Fibroblast of gingiva (primary cell): ENCODE results near the gene AGA.

Experiments
- DNase-seq: peaks from one replicate; pipeline ENCODE4 v3.0.0-alpha.2; 2011; ENCODE audit warnings: low read depth

The AGA gene

DNA sequence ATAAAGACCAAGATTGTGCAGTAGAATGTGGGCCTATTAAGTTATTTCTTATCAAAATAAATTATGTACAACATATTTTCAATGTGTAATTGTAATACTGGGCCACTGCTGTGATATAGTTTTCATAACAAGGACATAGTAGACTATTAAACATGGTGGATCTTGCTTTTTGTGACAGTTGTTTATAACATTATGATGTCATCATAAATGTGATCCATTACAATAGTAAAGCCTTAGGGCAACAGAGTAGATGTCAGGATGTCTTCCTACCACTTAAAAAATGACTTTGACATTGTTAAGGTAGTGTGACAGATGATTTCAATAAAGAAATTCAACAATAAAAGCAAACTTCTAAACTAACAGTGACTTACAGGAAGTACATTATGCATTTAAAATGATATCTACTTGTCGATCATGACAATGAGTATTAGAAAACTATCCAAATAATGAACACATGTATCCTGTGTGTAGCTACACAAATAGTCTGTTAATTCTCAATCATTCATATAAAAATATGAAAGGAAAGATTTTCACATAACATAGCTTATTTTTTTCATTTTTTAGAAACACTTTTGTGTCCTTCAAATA is 5.3 kb upstream of the AGA start:
- no peak for DNase-seq

DNA sequence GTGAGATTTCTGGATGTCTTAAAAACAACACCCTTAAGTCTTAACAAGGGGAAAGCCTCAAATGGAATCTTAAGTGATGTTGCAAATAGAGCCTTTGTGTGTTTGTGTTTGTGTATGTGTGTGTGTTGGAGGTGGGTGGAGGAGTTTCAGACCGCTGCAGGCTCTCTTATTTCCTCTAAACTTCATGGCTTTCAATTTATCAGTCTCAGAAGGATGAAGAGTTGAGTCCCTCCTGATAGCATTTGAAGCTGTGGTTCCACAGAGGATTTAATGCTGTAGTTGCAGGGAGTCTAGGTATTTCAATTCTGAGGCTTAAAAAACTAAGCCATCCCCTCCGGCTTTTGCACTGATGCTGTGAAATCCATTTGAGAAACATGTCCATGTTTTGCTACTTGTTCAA is 4.3 kb upstream of the AGA start:
- no peak for DNase-seq

DNA sequence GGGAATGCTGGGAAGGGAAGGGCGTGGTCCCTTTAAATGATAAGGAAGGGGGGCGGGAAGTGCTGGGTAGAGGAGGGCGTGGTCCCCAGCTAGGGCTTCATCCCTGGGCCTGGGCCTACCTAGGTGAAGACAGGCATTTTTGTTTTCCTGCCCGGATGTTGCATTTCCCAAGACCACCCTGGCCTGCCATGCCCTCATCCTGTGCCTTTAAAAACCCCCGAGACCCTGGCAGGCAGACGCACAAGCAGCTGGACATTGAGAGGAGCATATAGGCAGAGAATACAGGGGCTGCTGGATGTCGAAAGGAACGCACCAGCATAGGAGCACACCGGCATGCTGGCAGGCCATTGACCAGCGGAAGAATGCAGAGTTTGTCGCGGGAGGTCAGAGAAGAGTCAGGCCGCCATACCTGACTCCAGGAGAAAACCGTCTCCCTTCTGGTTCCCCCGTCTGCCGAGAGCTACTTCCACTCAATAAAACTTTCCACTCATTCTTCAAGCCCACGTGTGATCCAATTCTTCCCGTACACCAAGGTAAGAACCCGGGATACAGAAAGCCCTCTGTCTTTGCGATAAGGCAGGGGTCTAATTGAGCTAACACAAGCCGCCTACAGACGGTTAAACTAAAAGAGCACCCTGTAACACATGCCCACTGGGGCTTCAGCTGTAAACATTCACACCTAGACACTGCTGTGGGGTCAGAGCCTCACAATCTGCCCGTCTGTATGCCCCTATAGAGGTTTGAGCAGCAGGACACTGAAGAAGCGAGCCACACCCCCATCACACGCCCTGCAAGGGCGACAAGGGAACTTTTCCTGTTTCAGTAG is 2.9 kb upstream of the AGA start:
- no peak for DNase-seq

DNA sequence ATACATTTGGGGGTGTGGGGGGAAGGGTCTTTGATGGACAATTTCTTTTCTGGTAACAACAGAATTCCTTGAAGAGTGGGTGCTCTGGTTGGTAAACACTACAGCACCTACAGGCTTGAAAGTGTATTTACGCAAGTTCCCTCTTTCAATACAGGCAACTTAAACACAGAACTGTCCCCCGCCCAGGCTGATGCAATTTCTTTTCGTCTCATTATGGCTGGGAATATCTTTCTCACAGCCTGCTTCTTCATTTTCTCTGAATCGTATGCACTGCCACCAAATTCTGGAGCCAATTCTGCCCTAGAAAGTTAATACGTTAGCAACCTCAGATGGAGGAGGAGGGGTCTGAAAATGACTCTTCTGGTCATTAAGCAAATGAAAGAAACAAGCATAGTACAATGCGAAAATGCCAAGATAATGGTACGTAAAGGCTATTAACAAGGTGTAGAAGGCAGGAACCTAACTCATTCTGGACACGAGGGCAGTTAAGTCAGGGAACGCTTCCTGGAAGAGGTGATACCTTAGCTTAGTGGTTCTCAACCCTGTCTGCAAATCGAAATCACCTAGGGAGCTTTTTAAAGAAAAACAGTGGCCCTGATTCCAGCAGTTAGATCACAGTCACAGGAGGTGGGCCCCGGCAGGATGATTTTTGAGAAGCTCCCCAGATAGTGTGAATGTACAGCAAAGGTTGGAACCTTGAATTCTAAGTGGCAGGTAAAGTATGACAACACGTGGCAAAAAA is 1.0 kb downstream of the AGA start:
- DNase-seq, result peak; percentile 6

DNA sequence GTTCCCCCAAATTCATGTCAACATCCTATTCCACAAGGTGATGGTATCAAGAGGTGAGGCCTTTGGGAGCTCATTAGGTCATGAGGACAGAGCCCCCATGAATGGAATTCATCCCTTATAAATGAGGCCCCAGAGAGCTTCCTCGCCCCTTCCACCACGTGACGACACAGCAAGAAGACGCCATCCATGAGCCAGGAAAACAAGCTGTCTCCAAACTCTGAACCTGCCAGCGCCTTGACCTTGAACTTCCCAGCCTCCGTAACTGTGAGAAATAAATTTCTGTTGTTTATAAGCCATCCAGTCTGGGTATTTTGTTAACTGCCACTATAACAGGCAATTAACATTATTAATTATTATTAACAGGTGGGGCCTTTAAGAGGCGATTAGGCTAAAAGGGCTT is 5.8 kb downstream of the AGA start:
- no peak for DNase-seq

DNA sequence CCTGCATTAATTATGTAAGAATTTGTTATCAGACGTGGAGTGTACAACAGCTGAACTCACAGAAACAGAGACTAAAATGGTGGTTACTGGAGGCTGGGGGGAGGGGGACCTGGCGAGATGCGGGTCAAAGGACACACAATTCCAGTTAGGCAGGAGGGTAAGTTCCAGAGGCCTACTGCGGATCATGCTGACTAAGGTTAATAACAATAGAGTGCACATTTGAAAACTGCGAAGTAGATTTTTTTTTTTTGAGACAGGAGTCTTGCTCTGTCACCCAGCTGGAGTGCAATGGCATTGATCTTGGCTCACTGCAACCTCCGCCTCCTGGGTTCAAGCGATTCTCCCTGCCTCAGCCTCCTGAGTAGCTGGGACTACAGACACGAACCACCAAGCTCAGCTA is 7.6 kb downstream of the AGA start:
- no peak for DNase-seq

DNA sequence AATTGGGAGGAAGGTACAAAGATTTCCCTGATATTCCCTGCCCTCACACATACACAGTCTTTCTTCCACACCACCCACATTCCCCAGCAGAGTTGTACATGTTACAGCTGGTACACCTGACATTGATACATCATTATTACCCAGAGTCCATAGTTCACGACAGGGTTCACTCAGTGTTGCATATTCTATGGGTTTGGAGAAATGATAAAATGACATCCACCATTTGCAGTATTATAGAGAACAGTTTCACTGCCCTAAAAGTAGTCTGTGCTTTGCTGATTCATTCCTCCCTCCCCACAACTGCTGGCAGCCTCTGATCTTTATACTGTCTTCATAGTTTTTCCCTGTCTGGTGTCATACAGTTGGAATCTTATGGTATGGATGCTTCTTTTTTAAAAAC is 15.0 kb downstream of the AGA start:
- DNase-seq, result no peak

DNA sequence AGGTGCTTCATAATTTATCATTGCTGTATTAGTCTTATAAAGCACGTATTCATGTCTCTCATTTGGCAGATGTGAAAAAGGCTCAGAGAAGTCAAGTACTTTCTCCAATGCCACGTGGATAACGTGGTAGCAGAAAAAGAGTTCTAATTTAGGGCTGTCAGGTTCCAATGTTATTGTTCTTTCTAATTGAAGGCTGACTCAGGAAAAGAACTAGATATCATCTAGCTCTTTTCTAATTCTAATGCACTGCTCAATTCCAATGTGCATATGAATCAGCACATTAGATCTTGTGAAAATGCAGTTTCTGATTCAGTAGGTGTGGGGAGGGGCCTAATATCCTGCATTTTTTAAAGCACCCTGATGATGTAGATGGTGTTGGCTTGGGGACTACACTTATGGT is 22.8 kb downstream of the AGA start:
- no peak for DNase-seq

DNA sequence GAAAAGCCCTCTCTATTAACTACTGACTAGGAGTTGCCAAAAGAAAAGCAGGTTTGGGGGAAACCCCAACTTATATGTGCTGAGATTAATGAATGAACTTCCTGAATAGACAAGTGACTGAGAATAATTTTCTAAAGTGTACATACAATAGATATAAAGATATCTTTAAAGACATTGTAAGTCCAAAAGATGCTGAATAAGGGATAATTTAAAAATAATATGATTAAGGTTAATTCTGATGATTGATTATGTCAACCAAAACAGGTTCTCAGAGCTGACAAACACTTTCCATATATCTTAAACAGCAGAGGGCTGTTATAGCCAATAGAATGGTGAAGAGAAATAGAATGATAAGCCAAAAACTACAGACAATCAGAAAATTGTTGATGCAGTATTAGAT is 28.6 kb downstream of the AGA start:
- no peak for DNase-seq

DNA sequence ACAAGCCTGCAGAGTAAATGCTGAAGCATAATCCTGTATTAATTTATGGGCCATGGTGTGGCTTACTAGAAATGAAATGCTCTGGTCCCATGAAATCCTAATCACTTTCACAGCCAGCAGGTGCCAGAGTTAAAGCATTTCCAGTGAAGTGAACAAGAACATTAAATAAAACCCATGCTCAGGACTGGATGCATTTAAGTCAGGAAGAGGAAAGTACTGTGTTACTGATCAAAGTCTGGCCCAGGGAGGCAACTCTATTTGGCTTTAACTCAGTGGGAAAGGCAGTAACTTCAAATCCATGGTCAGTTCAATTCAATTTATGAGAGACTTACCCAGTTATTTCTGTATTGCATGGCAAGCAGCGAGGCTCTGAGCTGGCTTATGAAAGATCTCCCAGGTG is 29.2 kb downstream of the AGA start:
- no peak for DNase-seq

DNA sequence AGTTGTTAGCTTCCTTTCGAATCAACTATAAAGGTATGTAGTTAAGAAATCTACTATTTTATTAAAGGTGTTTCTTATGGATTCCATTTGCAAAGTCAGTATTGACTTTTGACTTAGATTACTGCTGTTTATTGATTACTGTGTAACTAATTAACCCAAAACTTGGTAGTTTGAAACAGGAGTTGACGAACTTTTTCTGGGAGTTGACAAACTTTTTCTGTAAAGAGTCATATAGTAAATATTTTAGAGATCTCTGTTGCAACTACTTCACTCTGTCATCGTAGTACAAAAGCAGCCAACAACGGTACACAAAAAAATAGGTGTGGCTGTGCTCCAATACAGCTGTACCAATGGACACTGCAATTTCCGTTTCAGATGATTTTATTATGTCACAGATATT is 30.2 kb downstream of the AGA start:
- no peak for DNase-seq

DNA sequence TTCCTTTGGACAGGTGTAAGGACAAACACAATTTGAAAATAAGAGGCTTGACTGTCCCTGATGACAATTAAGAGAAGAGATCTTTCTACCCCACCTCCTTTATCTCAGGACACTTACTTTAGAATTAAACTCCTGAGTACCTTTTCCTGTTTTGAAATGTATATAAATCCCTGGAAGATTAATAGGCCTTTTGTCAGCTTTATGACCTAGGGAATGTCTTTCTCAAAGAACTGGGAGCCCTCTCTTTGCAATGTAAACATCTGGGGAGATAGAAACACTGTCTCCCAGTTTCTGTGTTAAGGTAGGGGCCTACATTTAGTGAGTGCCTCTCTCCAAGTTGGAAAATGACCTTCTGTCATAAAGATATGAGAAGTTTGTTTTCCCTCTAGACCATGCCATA is 31.7 kb downstream of the AGA start:
- DNase-seq, result no peak

DNA sequence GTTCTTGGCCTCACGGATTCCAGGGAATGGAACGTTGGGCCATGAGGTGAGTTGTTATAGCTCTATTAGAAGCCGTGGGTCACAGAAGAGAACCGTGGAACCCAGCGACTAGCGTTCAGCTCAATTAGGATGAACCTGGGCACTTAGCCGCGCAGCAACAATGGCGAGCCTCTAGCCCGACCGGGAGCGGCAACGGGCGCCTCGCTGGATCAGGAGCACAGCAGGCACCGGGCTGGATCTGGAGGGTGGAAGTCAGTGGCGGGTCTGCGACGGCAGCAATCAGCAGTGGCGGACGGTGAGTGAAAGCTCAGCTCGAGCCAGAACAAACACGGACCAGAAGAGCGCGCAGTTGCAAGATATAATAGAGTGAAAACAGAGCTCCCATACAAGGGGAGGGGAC is 34.2 kb downstream of the AGA start:
- DNase-seq, result no peak

DNA sequence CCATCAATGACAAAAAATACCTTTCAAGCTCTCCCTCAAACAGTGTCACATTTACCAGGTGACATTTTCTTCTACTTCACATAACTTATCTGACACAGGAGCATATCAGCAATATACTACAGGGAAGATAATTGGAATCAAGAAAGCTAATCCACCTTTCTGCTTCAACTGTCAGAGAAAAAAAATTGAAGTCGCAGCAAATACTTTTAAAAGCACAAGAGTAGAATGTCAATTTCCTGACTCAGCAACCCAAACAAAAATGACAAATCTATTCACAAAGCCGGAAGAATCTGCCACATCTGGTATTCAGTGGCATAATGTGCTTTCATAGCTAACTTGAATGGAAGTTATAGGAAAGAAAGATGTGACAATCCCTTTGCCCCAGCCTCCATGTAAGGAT is 36.7 kb downstream of the AGA start:
- DNase-seq, result no peak

DNA sequence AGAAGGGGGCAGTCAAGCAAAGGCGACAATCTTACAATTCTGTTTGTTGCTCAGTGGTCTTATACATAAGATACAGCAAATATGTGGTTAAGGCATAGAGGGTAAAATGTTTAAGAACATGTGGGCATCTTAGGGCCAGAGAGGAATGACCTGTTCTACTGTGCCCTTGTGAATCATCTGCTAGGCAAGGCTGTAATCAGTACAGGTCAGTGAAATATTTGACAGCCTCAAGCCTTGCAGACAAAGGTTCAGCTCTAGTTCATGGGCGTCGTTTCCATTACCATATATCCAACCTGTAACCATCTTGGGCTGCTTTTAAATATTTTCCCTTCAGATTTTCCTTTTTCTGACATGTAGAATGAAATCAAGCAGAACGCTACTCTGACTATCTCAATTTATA is 37.3 kb downstream of the AGA start:
- DNase-seq, result no peak

DNA sequence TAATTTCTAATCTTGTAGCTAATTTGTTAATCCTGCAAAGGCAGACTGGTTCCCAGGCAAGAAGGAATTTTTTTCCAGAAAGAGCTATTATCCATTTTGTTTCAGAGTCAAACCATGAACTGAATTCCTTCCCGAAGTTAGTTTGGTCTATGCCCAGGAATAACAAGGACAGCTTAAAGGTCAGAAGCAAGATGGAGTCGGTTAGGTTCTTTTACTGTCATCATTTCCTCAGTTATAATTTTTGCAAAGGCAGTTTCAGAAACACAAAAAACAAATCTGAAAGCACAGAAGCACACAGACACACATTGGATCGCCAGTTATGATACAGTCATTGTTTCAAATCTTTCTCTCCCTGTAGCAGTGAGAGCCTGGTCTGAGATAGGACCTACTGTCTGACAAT is 37.9 kb downstream of the AGA start:
- no peak for DNase-seq

DNA sequence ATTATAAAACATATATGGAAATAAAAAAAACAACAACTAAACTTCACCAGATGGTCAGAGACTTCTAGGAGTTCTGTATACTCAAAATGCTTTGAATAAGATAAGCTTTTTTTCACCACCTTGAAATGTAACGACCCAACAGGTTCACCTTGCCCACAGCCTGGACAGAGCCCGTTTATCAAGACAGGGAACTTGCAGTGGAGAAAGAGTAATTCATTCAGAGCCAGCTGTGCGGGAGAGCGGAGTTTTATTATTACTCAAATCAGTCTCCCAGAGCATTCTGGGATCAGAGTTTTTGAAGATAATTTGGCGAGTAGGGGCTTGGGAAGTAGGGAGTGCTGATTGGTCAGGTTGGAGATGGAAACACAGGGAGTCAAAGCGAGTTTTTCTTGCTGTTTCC is 38.5 kb downstream of the AGA start:
- no peak for DNase-seq

DNA sequence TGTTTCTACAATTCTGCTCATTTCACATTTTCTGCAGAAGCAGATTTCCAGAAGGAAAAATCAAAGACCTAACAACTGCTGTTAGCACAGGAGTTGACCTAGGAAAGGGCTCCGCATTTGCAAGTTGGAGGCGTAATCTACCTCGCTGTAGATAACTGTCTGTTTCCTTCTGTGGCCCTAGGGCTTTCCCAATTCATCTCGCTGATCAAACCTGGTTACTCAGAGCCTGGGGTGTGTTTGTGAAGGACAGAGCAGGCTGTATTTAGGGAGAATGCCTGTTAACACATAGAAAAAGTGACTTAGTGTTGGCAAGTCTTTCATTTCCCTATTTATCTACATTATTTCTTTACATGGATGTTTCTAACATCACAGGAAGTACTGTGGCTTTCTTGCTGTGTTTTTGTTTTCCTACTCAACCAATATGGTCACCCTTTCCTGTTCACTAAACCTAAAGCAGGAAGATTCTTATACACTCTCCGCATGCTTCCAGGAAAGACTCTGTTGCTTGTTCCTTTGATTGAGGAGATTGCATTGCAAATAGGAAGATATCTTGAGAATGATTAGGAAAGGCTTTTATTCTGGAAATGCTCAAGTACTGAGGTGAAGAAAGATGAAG is 40.5 kb downstream of the AGA start:
- DNase-seq, result no peak

DNA sequence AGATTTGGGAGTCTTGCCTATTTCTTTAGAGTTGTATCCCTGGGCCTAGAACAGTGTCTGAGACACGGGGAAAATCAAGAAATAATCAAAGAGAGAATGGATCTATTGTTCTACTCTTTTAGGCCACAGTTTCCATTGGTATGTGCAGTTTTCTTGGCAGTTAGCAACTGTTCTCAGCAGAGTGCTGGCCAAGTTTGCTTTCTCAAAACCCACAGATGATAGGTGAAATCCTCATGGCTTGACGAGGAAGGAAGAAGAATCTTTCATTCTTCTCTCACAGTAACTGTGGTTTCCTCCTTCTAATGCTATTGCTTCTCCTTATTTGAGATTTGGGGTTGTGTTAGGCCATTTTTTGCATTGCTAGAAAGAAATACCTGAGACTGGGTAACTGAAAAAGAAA is 42.2 kb downstream of the AGA start:
- DNase-seq, result no peak

DNA sequence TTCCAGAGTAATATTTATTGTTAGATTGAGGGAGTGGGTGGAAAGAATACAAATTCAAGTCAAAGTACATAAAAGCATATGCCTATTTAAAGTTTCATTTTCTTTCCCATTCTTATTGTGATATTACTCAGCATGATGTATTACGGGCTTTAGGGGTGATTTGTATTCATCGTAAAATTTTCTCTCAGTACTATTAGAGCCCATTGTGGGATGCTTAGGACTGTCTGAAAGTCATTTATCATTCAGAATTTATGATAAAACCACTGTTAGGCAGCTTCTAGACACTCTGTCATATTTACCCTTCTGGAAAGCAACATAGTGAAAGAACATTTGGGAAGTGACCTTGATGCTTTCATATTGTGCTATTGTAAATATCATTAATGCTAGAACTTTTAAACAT is 45.9 kb downstream of the AGA start:
- no peak for DNase-seq

DNA sequence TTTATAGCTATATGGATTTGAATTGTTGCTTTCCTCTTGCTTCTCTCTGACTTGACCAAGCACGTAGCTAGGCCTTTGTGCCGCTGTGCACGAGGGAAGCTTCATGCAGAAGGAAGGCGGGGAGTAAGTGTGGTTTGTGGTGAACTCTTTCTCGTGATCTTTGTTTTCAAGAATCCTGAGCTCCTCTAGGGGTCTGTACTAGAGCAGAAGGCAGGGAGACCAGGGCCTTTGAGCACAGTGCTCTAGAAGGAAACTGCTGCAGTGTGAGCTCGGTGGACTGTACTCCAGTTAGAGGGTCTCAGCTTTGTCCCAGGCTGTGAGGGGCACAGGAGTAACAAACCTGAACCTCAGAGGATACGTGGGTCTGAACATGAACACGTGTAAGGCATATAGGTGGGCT is 49.0 kb downstream of the AGA start:
- no peak for DNase-seq

DNA sequence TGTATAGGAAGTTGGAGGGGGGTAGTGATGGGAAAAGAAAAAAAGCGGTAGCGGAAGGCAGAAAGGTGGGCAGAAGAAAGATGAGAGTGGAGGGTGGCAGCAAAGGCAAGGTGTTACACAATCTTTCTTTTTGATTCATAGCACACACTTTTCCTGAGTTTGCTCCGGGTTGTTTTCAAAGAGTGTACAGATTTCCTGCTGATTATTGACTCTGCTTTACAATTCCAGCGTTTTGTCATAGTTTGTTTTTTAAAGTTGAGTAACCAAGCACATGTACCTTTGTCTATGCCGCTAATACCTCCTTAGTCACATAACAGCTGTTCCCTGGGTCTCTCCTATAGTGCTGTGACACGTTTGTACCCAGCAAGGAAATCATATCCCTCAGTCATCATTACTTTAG is 50.3 kb downstream of the AGA start:
- no peak for DNase-seq

DNA sequence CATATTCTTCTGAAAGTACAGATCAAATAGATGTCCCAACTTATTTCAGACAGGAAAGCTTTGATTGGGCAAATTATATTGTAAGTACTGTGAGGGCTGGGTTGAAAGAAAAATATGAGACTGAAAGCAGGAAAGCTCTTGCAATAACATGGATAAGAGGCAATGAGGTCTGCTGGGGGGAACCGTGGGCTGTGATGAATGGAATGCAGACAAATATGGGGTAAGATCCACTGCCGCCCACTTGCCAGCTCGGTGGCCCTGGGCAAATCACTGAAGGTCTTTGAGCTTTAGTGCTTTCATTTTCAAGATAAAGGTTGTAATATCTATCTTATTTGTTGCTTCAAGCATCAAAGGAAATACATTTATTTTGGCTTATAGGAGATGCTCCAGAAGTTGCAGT is 51.0 kb downstream of the AGA start:
- no peak for DNase-seq
